GM10248 (cell line): ENCODE data around the gene AP1AR.

Experiments
- CTCF ChIA-PET: fragments of 300-600 bp; sonication (Branson Sonifier 250); formaldehyde crosslinking; extraction: SDS; loops from one replicate; lab custom pipeline; 2021; ENCODE audit warnings: antibody characterized with exemption; lab: Yijun Ruan, JAX
- POLR2A ChIA-PET: fragments of 350-650 bp; sonication (Branson Sonifier 250); formaldehyde crosslinking; extraction: SDS; loops from one replicate; lab custom pipeline; 2020; ENCODE audit warnings: antibody characterized with exemption; lab: Yijun Ruan, JAX
- DNase-seq: peaks from one replicate; pipeline ENCODE4 v3.0.0; 2012; ENCODE audit errors: extremely low spot score
- CTCF ChIP-seq: IDR thresholded peaks from 2 replicates; pipeline ENCODE4 v1.5.1; 2012; ENCODE audit warnings: mild to moderate bottlenecking, low read depth; ENCODE audit errors: extremely low read depth, missing control alignments, control extremely low read depth

The AP1AR gene

GRCh38 chr4:112185740-112186670 lies 45.6 kb upstream of the AP1AR start:
- ChIA-PET POLR2A (no interaction called here), CTCF (interaction anchor here (1.6 to 2.4 kb wide), 2 partner anchors 11 to 67 kb away, joined by 3 to 9 read pairs; no protein-coding TSS in a partner anchor)
- no peak for TF ChIP-seq CTCF
- DNase-seq = no peak

- DNase-seq = no peak
- no peak for TF ChIP-seq CTCF
- CTCF ChIA-PET = interaction anchor here (0.8 to 1.4 kb wide), 3 partner anchors 9 to 60 kb away, joined by 3 to 5 read pairs (median 4); no protein-coding TSS in a partner anchor
- POLR2A ChIA-PET = no interaction called here
These were observed 41.8 kb upstream of the AP1AR start for GRCh38 chr4:112189754-112190153.

GRCh38 chr4:112190684-112191083 lies 40.9 kb upstream of the AP1AR start:
- DNase-seq = no peak
- CTCF ChIA-PET = interaction anchor here (0.8 kb wide), 1 partner anchor 61 kb away, joined by 3 read pairs; no protein-coding TSS in a partner anchor
- POLR2A ChIA-PET = no interaction called here
- TF ChIP-seq CTCF = no peak

GRCh38 chr4:112196461-112196860 lies 35.1 kb upstream of the AP1AR start:
- CTCF ChIA-PET = interaction anchor here (1.0 to 1.2 kb wide), 3 partner anchors 16 to 43 kb away, joined by 3 read pairs; no protein-coding TSS in a partner anchor
- DNase-seq = no peak
- no peak for TF ChIP-seq CTCF
- POLR2A ChIA-PET = no interaction called here

GRCh38 chr4:112199041-112199440 lies 32.5 kb upstream of the AP1AR start:
- ChIA-PET CTCF (interaction anchor here (1.2 to 1.4 kb wide), 2 partner anchors 16 to 26 kb away, joined by 3 read pairs; no protein-coding TSS in a partner anchor), POLR2A (no interaction called here)
- DNase-seq = no peak
- TF ChIP-seq CTCF = no peak

- CTCF ChIA-PET = interaction anchor here (0.7 to 1.2 kb wide), 3 partner anchors 10 to 13 kb away, joined by 3 read pairs; no protein-coding TSS in a partner anchor
- no peak for TF ChIP-seq CTCF
- POLR2A ChIA-PET = no interaction called here
- no peak for DNase-seq
These were observed 29.6 kb upstream of the AP1AR start for GRCh38 chr4:112201915-112202505.
